SKM-1 (cell line): Measurements from ENCODE around the gene SERGEF.
"Not testable (repeated sequence)": the region's sequence is repeated elsewhere in the genome, so short reads cannot be mapped to it uniquely, and the experiment has no call there.

Experiments used
- DNase-seq: peaks from one replicate; lab custom pipeline; 2025; ENCODE audit not compliant: unreplicated experiment; lab: John Stamatoyannopoulos, UW

The SERGEF gene

GRCh38 chr11:17915500-17916143 lies 97.2 kb downstream of the SERGEF start:
- DNase-seq = no peak

DNA sequence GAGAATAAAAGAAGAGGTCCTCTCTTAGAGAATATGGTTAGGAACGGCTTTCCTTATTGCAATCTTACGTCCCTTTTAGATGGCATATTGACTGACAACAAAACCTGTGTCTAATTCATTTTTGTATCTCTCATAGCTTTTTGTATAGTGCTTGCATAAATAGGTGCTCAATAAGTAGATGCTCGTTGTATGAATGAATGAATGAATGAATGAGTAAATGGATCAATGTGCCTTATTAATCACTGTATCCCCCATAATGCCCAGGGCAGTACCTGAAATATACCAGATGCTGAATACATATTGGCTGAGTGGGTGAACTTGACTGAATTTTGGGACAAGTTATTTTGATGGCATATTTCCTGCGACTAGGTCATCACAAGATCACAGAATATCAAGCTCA lies 97.9 kb downstream of the SERGEF start:
- no peak for DNase-seq

- DNase-seq = no peak
Measured at GRCh38 chr11:17907046-17907445, 105.8 kb downstream of the SERGEF start.

- DNase-seq = no peak
Measured at GRCh38 chr11:17906436-17906835, 106.4 kb downstream of the SERGEF start.

DNA sequence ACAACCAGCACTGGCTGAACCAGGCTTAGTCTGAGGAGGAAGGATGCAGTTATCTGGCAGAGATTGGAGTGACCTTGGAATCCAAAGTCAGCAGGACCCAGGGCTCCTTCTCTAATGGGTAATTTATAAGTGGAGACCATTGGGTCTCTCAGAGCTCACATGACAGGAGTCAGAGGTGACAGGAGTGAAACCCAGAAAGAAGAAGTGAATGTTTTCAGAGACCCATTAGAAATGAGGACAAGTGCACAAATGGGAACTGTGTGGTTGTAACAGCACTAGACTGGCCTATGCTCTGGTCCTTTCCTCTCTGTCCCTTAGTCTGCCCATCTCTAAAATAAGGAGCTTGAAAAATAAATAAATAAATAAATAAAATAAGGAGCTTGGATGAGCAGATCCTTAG lies 107.4 kb downstream of the SERGEF start:
- no peak for DNase-seq

GRCh38 chr11:17901481-17901880 lies 111.4 kb downstream of the SERGEF start:
- DNase-seq = no peak

DNA sequence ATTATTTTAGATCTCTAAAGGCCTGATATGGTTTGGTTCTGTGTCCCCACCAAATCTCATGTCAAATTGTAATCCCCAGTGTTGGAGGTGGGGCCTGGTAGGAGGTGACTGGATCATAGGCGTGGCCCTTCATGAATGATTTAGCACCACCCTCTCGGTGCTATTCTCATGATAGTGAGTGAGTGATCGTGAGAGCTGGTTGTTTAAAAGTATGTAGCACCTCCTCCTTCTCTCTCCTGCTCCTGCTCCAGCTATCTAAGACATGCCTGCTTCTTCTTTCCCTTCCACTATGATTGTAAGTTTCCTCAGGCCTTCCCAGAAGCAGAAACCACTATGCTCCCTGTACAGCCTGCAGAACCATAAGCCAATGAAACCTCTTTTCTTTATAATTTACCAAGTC lies 114.1 kb downstream of the SERGEF start:
- DNase-seq = no peak

DNA sequence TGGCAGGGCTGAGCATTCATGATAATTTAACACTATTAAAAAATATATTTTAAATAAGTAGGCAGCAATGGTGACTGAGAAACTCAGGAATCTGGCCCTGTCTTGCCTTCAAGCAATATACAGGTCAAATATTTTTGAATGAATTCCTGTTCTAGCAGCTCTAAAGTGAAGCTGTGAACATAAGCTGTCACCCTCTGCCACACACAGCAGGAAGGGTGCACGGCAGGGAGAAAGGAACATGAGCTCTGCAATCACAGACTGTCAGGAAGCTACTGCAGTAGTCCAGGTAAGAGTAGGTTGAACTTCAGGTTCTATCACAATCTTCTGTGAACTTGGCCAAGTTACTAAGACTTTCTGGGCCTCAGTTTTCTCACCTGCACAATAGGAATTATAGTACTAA lies 114.8 kb downstream of the SERGEF start:
- no peak for DNase-seq

DNA sequence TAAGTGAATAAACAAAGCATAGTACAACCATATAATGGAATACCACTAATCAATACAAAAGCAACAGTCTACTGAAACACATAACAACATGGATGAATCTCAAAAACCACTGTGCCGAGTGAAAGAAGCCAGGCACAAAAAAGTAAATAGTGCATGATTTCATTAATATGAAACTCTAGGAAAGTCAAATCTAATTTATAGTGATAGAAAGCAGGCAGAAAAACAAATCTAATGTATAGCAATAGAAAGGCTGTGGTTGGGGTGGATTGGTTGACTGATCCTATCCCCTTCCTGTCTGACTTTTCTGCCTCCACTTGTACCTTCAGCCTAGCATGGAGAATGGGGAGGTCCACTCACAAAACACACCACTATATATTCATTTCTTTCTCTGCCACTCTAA lies 115.4 kb downstream of the SERGEF start:
- no peak for DNase-seq

DNA sequence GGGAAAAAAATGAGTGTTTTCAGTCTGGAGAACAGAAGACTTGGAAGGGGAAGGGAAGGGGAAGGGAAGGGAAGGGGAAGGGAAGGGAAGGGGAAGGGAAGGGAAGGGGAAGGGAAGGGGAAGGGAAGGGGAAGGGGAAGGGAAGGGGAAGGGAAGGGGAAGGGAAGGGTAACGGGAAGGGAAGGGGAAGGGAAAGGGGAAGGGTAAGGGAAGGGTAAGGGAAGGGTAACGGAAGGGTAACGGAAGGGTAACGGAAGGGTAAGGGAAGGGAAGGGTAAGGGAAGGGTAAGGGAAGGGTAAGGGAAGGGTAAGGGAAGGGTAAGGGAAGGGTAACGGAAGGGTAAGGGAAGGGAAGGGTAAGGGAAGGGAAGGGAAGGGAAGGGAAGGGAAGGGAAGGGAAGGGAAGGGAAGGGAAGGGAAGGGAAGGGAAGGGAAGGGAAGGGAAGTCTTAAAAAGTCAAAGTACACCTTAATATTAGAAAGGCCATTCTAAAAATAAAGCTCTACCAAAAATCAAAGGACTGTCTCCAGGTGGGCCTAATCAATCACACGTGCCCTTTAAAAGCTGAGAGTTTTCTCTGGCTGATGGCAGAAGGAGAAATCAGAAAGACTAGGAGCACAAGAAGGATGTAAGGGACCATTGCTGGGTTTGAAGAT lies 116.2 kb downstream of the SERGEF start:
- DNase-seq = not testable (repeated sequence)

GRCh38 chr11:17894929-17895658 lies 117.8 kb downstream of the SERGEF start:
- DNase-seq = no peak

- DNase-seq = no peak
Measured at GRCh38 chr11:17892409-17892808, 120.4 kb downstream of the SERGEF start.

- no peak for DNase-seq
Measured at GRCh38 chr11:17890325-17890724, 122.5 kb downstream of the SERGEF start.

DNA sequence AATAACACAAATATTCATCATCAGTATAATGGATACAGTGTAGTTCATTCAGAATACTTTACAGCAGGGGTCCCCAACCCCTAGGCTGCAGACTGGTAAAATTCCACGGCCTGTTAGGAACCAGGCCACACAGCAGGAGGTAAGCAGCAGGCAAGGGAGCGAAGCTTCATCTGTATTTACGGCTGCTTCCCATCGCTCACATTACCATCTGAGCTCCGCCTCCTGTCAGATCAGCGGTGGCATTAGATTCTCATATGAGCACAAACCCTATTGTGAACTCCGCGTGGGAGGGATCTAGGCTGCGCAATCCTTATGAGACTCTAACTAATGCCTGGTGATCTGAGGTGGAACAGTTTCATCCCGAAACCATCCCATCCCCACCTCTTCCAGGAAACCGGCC lies 125.1 kb downstream of the SERGEF start:
- no peak for DNase-seq

DNA sequence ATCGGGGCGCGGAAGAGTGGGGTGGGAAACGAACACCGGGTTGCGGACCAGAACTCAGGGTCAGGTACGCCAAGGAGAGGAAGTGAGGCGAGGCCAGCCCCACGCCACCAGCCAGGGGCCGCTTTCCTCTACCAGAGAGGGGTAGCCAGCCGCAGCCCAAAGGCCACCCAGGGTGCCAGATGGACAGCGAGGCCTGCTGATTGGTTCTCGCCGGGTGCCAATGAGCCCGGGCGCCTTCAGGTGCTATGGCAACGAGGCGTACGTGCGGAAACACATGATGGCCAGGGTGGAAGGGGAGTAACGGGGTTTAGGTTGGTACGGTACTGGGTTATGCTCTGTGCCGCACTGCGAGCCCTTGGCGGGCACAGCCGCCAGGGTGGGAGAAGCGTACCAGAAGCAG lies 128.9 kb downstream of the SERGEF start:
- DNase-seq = no peak

GRCh38 chr11:17883057-17883456 lies 129.8 kb downstream of the SERGEF start:
- no peak for DNase-seq

- DNase-seq = no peak
Measured at GRCh38 chr11:17878743-17879142, 134.1 kb downstream of the SERGEF start.

DNA sequence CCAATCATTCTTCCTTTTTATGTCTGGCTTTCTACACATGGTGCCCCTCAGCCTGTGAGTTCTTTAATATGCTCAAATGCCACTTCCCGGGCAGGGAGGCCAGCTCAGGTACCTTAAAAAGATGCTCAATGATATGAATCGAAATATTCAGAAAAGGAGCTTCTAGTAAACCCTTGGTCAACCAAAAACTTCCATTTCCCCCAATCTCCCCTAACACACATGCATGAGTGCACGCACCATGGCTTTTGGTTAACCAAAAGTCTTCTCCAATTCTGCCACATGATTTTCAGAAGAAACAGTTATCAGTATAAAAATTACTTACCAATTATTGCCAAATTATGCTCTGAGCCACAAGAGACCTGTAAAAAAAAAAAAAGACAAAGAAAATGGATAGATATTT lies 135.0 kb downstream of the SERGEF start:
- DNase-seq = no peak

GRCh38 chr11:17876827-17877226 lies 136.0 kb downstream of the SERGEF start:
- no peak for DNase-seq

GRCh38 chr11:17875891-17876290 lies 137.0 kb downstream of the SERGEF start:
- DNase-seq = no peak

GRCh38 chr11:17873586-17873985 lies 139.3 kb downstream of the SERGEF start:
- no peak for DNase-seq

GRCh38 chr11:17868398-17868797 lies 144.4 kb downstream of the SERGEF start:
- DNase-seq = not testable (repeated sequence)
